ENCODE results near the gene PEPD.

PEPD gene

DNA sequence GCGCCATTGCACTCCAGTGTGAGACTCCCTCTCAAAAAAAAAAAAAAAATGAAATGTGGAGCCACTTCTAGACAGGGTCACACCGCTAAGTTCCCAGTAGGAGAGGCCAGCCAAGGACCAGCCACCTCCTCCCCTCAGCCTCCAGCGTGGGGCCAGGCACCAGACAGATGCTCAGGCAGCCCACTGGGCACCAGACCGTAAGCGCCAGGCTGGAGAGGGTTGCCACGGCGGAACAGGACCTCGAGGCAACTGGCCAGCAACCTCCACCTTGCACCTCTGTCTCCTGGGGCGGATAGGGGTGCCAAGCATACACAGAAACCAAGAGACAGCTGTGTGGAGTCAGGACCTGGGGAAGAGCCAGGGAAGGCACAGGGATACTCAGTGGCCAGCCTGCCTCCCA is 3.7 kb downstream of the PEPD start:
- no peak for ATAC-seq (replicated peaks; ENCODE audit: extremely low read depth, poor library complexity, severe bottlenecking)
- Mint-ChIP-seq H3K27ac (ENCODE audit: low read depth) (no peak overlapping the region), H3K36me3 (ENCODE audit: insufficient read depth) (no peaks in the 10 kb centered on the region), H3K4me3 (no peak overlapping the region), H3K4me1 (peaks cover 55% of the 10 kb centered on the region), H3K27me3 (no peaks in the 10 kb centered on the region), H3K9me3 (no peaks in the 10 kb centered on the region)
- DNase-seq (ENCODE audit: low spot score in 2 of 2): no peak

DNA sequence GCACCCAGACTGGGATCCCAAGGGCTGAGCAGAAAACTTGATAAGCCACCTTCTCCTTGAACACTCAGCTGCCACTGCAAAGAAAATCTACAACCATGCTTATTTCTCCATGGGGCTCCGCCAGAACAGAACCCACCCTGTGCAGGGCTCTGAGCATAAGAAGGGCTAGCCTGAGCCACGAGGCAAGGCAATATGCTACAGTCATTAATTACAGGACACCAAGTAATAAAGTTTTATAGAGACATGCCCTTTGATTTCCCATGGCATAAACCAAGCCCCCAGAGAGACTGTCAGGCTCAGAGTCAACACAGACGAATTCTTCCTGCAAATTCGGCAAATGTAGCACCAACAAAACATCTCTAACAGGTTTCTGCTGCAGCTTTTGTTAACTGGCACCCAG is 5.7 kb downstream of the PEPD start:
- ATAC-seq (replicated peaks; ENCODE audit: extremely low read depth, poor library complexity, severe bottlenecking) (no peak), DNase-seq (ENCODE audit: low spot score in 2 of 2) (no peak)
- Mint-ChIP-seq H3K27ac (ENCODE audit: low read depth) (no peak overlapping the region), H3K4me3 (no peak overlapping the region), H3K9me3 (no peaks in the 10 kb centered on the region), H3K36me3 (ENCODE audit: insufficient read depth) (peaks cover 2% of the 10 kb centered on the region), H3K27me3 (no peaks in the 10 kb centered on the region), H3K4me1 (peaks cover 51% of the 10 kb centered on the region)

DNA sequence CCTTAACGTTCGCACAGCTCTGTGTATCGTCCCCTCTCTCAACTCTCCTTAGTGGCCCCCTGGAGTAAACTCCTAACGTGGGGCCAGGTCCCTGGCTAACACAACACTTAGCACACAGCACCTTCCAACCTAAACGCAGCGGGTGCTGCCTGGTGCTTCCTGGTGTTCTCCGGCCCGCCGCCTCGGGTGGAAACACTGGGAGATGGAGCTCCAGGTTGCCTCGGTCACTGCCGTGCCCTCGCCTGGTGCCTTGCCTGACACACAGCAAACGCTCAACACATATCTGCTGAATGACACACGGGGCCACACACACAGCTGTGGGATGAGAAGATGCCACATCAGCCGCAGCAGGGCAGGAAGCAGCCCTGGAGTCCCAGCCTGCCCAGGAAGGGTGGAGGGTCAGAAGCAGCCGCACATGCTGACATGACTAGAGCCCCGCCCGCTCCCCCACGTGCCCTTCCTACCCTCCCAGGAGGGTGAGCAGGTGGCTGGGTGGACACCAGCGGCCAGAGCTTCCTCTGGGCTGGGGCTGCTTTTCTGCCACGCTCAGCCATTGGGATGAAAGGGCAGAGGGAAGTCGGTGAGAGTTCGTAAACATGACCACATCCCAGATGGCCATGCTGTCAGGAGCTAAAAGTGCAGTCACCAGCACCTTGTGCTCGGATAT is 6.6 kb downstream of the PEPD start:
- DNase-seq (ENCODE audit: low spot score in 2 of 2): no peak
- Mint-ChIP-seq H3K9me3 (no peaks in the 10 kb centered on the region), H3K4me3 (no peak overlapping the region), H3K27me3 (no peaks in the 10 kb centered on the region), H3K4me1 (peaks cover 42% of the 10 kb centered on the region), H3K36me3 (ENCODE audit: insufficient read depth) (peaks cover 2% of the 10 kb centered on the region), H3K27ac (ENCODE audit: low read depth) (no peak overlapping the region)
- ATAC-seq (replicated peaks; ENCODE audit: extremely low read depth, poor library complexity, severe bottlenecking): no peak

DNA sequence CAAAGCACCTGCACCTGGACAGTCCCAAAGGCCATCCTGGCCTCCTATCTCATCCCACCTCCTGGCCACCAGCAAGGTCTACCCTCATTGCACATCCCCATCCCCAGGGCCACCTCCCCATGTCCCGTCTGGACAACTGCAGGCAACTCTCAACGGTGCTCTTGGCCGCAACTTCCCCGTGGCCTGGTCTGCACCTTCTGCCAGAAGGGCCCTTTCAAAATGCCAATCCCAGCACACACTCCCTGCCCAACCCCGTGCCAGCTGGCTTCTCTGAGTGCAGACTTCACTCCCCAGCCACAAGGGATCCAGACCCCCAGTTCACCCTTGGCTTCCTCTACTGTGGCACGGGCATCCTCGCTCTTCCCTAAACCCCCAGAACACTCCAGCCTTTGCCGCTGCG is 8.2 kb downstream of the PEPD start:
- no peaks in the 10 kb centered on the region for H3K27me3 Mint-ChIP-seq
- no peak for ATAC-seq (replicated peaks; ENCODE audit: extremely low read depth, poor library complexity, severe bottlenecking)
- peaks cover 4% of the 10 kb centered on the region for H3K36me3 Mint-ChIP-seq (ENCODE audit: insufficient read depth)
- no peaks in the 10 kb centered on the region for H3K9me3 Mint-ChIP-seq
- H3K4me1 Mint-ChIP-seq: peaks cover 42% of the 10 kb centered on the region
- no peak overlapping the region for H3K27ac Mint-ChIP-seq (ENCODE audit: low read depth)
- no peak overlapping the region for H3K4me3 Mint-ChIP-seq
- no peak for DNase-seq (ENCODE audit: low spot score in 2 of 2)

DNA sequence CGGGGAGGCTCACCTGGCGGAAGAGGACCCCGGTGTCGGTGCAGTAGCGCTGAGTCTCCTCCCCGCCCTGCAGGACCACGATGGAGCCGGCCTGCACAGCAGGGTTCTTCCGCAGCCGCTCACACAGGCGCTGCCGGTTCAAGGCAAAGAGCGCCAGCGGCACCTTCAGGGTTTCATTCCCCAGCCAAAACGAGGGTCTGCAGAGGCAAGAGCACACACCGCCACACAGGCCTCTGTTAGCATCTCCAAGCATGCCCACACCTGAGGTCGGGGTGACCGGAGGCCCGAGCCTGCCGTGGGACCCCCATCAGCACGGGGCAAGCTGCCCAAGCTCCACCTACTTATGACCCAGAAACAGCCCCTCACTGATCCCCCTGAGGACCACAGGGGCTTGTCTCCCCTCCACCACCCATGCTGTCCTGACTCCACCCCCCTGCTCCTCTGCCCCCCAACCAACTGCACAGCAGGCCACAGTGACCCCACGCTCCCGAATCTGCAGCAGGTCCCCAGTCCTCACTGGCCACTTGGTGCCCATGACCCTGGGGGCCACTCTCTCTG is 8.9 kb downstream of the PEPD start:
- H3K27me3 Mint-ChIP-seq: no peaks in the 10 kb centered on the region
- no peaks in the 10 kb centered on the region for H3K9me3 Mint-ChIP-seq
- ATAC-seq (replicated peaks; ENCODE audit: extremely low read depth, poor library complexity, severe bottlenecking) (no peak), DNase-seq (ENCODE audit: low spot score in 2 of 2) (no peak)
- no peak overlapping the region for H3K4me3 Mint-ChIP-seq
- H3K27ac Mint-ChIP-seq (ENCODE audit: low read depth): no peak overlapping the region
- H3K36me3 Mint-ChIP-seq (ENCODE audit: insufficient read depth): peaks cover 4% of the 10 kb centered on the region
- peaks cover 42% of the 10 kb centered on the region for H3K4me1 Mint-ChIP-seq

DNA sequence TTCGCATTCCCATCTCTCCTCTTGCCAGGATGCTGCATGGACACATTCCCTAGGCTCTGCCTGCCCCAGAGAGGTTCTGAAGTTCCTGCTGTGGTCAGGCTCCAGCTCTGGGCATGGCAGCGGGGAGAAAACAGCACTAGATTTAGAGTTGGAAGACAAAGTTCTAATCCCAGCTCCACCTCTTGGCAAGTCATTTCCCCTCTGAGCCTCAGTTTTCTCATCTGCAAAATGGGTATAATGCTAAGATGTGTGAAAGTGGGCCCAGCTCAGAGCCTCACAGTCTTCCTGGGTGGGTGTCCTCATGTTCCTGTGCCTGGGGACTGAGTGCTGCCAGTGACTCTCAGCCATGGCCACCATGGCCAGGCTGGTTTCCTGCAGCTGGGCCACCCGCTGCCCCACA is 9.6 kb downstream of the PEPD start:
- Mint-ChIP-seq H3K27me3 (no peaks in the 10 kb centered on the region), H3K36me3 (ENCODE audit: insufficient read depth) (peaks cover 4% of the 10 kb centered on the region), H3K4me1 (peaks cover 42% of the 10 kb centered on the region), H3K4me3 (no peak overlapping the region), H3K9me3 (no peaks in the 10 kb centered on the region), H3K27ac (ENCODE audit: low read depth) (no peak overlapping the region)
- ATAC-seq (replicated peaks; ENCODE audit: extremely low read depth, poor library complexity, severe bottlenecking) (no peak), DNase-seq (ENCODE audit: low spot score in 2 of 2) (no peak)

DNA sequence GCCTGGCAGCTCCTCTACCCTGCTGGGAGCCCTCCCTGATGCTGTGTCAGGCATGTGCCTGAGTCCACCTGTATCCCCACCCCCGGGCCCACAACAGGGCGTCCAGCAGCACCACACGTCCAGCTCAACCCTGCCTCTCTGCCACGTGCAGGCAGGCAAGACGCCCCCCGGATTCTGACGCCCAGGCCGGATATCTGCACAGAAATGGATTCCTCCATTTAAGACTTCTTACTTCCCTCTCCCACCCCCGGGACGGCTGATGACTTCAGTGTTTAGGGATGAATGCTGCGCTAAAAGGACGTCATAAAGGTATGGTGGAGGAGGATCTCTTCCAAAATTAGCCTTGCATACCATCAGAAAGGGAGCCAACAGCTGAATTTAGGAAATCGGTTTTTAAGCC is 10.2 kb downstream of the PEPD start:
- Mint-ChIP-seq H3K4me1 (peaks cover 43% of the 10 kb centered on the region), H3K27ac (ENCODE audit: low read depth) (no peak overlapping the region), H3K9me3 (no peaks in the 10 kb centered on the region), H3K36me3 (ENCODE audit: insufficient read depth) (peaks cover 4% of the 10 kb centered on the region), H3K27me3 (no peaks in the 10 kb centered on the region), H3K4me3 (no peak overlapping the region)
- ATAC-seq (replicated peaks; ENCODE audit: extremely low read depth, poor library complexity, severe bottlenecking): no peak
- no peak for DNase-seq (ENCODE audit: low spot score in 2 of 2)

DNA sequence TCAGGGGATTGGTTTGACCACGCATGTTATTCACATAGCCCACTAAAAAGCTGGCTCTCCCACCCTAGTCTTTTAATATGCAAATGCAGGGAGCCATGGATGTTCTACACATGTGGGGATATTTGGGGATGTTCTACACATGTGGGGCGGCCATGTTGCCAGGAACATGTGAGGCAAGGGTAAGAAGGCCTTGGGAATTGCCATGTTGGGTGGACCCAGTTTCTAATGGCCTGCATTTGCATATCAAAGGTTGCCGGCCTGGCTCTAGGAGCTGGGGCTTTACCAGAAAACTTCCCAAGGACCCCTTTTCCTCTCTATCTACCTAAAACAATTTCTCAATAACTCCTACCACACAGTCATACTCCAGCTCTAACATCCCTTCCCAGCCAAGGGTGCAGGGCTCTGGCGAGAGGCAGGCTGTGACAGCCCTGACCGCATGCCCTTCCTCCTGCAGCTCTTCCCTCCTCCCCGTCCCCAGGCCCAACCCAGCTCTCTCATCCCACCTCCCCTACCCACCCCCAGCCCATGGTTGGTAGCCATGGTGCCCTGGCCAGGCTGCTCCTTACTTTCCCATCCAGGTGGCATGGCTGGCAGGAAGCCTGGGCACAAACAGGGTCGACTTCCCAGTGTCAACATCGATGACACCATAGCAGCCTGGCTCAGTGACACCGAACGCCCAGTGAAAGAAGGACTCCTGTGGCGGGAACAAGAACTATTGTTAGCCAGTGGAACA is 11.0 kb downstream of the PEPD start:
- no peak for DNase-seq (ENCODE audit: low spot score in 2 of 2)
- Mint-ChIP-seq H3K4me1 (peaks cover 45% of the 10 kb centered on the region), H3K27ac (ENCODE audit: low read depth) (no peak overlapping the region), H3K9me3 (no peaks in the 10 kb centered on the region), H3K36me3 (ENCODE audit: insufficient read depth) (peaks cover 4% of the 10 kb centered on the region), H3K27me3 (no peaks in the 10 kb centered on the region), H3K4me3 (no peak overlapping the region)
- no peak for ATAC-seq (replicated peaks; ENCODE audit: extremely low read depth, poor library complexity, severe bottlenecking)

DNA sequence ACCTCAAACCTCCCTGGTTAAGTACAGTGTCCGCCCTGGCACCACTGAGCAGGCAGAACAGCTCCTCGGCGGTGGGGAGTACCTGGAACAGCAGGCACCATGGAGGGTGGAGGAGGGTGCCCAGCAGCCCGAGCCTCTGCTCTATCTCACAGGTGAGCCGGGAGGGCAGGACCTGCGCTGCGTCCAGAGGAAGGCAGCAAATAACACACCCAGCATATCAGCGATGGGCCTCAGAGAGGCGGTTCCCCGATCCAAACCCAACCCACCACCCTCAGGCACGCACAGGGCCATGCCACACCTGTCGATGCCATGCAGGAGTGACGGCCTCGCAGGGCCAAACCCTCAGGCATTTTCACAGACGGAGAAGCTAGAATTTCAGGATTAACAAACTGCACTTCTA is 11.8 kb downstream of the PEPD start:
- no peak overlapping the region for H3K4me3 Mint-ChIP-seq
- H3K36me3 Mint-ChIP-seq (ENCODE audit: insufficient read depth): peaks cover 4% of the 10 kb centered on the region
- DNase-seq (ENCODE audit: low spot score in 2 of 2) (no peak), ATAC-seq (replicated peaks; ENCODE audit: extremely low read depth, poor library complexity, severe bottlenecking) (no peak)
- H3K27me3 Mint-ChIP-seq: no peaks in the 10 kb centered on the region
- H3K27ac Mint-ChIP-seq (ENCODE audit: low read depth): no peak overlapping the region
- no peaks in the 10 kb centered on the region for H3K9me3 Mint-ChIP-seq
- peaks cover 40% of the 10 kb centered on the region for H3K4me1 Mint-ChIP-seq

DNA sequence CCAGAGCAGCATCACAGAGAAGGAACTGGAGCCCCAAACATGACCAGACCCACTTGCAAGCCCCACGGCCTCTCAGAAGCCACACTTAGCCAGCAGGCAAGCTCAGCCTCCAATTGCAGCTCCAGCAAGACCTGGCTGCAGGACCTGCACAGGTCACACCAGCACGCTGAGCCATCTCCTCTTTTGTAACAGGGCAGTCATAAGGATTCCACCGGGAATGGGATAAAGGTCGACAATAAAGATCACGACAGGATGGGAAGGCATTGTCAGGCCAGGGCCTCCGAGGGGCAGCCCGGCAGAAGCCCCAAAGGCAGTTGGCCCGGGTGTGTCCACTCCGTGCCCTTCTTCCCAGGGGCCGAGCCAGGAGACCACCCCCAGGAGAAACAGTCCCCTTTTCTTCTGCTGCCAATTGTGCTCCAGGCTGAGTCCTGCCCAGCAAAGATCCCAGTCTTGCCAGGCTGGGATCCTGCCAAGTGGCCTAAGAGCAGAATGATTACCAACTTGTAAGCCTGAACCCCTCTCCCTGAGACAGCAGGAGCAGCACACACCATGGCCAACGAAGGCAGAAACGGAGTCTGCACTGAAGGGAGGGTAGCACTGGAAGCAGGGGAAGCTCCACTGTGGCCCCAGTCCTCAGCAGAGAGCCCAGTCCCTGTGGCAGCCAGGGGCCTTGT is 12.5 kb downstream of the PEPD start:
- H3K9me3 Mint-ChIP-seq: no peaks in the 10 kb centered on the region
- H3K27ac Mint-ChIP-seq (ENCODE audit: low read depth): no peak overlapping the region
- DNase-seq (ENCODE audit: low spot score in 2 of 2): no peak
- no peak overlapping the region for H3K4me3 Mint-ChIP-seq
- no peaks in the 10 kb centered on the region for H3K27me3 Mint-ChIP-seq
- no peak for ATAC-seq (replicated peaks; ENCODE audit: extremely low read depth, poor library complexity, severe bottlenecking)
- peaks cover 33% of the 10 kb centered on the region for H3K4me1 Mint-ChIP-seq
- H3K36me3 Mint-ChIP-seq (ENCODE audit: insufficient read depth): peaks cover 4% of the 10 kb centered on the region

DNA sequence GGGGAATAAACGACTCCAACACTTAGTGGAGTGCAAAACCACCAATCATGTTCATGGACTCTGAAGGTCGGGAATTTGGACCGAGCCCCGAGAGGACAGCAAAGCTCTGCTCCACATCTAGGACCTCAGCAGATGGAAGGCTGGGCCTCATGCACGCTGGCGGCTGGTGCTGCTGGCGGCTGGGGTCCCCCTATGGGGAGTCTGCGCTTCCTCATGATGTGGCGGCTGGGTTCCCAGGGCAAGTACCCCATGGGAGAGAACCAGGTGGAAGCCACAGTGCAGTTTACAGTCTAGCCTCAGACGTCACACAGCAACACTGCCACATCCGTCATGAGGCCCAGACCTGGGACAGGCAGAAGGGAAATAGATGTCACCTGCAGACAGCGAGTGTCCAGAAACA is 13.2 kb downstream of the PEPD start:
- Mint-ChIP-seq H3K36me3 (ENCODE audit: insufficient read depth) (peaks cover 4% of the 10 kb centered on the region), H3K27ac (ENCODE audit: low read depth) (no peak overlapping the region), H3K4me3 (no peak overlapping the region), H3K4me1 (peaks cover 26% of the 10 kb centered on the region), H3K9me3 (no peaks in the 10 kb centered on the region), H3K27me3 (no peaks in the 10 kb centered on the region)
- no peak for DNase-seq (ENCODE audit: low spot score in 2 of 2)
- ATAC-seq (replicated peaks; ENCODE audit: extremely low read depth, poor library complexity, severe bottlenecking): no peak

DNA sequence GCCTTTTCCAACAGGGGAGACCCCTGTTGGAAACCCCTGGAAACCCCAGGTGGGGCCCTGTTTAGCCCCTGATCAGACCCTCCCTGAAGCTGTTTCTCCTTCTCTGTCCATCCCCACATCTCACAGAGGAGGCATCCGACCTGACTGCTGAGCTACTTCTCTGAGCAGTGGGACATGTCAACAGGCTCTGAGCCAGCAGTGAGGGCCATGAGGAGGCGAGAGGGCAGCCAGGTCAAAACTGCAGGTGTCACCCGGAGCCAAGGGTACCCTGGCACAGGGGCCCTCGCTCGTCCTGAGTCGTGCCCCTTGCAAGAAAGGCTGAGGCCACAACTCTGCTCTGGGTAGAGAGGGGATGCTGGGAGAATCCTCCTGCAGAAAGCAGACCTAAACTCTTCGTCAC is 13.6 kb downstream of the PEPD start:
- Mint-ChIP-seq H3K4me3 (no peak overlapping the region), H3K36me3 (ENCODE audit: insufficient read depth) (peaks cover 4% of the 10 kb centered on the region), H3K4me1 (peaks cover 22% of the 10 kb centered on the region), H3K27me3 (no peaks in the 10 kb centered on the region), H3K27ac (ENCODE audit: low read depth) (no peak overlapping the region), H3K9me3 (no peaks in the 10 kb centered on the region)
- ATAC-seq (replicated peaks; ENCODE audit: extremely low read depth, poor library complexity, severe bottlenecking) (no peak), DNase-seq (ENCODE audit: low spot score in 2 of 2) (no peak)
